DLD1 (cell line): ENCODE results near the gene SPECC1.
"Not testable (repeated sequence)": the region's sequence is repeated elsewhere in the genome, so short reads cannot be mapped to it uniquely, and the experiment has no call there.

Source experiments
- in situ Hi-C: cut with HindIII; loops from 2 replicates; pipeline ENCODE4 v1.10.0; 2017; ENCODE audit warnings: low sequenced_read_pairs

The SPECC1 gene

DNA sequence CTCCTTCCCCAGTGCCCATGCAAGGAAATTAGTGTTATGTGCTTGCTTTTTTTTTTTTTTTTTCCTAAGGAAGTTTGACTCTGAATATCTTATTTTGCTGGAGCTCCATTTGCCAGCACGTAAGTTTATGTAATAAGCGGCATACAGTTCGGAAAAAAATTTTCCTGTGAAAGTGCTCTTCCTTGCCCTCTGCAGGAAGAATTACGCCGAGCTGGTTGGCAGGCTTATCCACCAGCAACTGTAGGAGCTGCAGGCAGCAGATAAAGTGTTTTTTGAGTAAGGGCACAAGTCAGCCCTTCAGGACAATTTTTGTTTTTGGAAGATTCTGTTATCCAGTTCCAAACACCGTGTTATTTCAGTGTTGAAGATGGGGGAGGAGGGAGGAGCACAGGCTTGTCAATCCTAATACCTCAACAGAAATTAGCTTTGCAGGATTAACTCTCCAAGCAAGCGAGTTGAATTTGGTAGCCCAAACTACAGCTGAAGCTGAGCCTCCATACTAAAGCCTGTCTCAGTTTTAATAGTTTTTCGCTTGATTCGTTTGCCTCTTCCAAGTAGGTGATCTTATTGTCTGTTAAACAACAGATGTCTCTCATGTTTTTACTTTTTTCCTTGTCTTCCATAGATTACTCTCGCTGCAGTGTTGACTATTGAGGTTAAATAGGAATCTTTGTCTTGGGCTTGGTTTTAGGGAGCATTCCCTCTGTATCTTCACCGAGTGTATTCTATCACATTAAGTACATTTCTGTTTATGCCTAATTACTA is 1.1 kb downstream of the SPECC1 start:
- in situ Hi-C loops: no loop called here

DNA sequence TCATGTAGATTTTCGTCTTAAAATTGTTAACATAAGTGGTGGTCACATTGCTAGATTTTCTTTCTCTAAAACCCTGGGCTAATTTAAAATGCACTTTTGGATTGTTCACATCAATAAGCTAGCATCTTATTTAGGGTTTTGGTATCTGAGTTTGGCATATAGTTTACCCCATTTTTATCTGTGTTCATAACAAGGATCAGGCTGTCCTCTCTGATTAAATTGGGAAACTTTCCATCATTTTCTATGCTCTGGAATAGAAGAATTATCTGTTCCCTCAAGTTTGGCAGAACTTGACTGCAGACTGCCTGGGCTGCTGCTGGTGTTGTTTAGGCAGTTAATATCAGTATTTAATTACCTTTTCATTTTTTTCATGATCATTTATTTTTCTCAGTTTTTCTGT is 1.8 kb downstream of the SPECC1 start:
- in situ Hi-C loops: no loop called here

DNA sequence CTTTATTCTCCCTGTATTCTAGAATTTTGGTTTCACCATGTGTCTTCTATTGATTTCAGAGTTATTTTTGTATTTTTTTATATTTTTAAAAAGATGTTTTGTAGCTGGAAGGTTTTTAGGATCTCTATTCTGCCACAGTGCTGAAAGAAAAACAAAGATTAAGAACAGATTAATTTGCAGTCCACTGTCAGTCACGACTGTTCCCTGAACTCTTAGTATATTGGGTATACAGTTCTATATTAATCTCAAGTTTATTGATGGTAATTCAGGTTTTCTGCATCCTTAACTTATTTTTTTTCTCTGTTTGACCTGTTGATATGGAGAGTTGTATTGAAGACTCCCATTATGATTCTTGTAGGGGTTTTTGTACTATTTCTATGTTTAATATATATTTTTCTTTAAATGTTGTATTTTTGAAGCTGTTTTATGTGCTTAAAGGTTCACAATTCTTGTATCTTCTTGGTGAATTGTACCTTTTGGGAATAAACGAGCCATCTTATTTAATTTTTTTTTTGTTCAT is 2.9 kb downstream of the SPECC1 start:
- in situ Hi-C loops: no loop called here

DNA sequence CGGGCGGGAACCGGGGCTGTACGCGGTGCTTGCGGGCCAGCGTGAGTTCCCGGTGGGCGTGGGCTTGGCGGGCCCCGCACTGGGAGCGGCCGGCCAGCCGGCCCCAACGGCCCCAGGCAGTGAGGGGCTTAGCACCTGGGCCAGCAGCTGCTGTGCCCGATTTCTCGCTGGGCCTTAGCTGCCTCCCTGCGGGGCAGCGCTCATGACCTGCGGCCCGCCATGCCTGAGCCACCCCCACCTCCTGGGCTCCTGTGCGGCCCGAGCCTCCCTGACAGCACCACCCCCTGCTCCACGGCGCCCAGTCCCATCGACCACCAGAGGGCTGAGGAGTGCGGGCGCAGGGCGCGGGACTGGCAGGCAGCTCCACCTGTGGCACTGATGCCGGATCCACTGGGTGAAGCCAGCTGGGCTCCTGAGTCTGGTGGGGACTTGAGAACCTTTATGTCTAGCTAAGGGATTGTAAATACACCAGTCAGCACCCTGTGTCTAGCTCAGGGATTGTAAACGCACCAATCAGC is 7.4 kb downstream of the SPECC1 start:
- in situ Hi-C loops: not testable (repeated sequence)

DNA sequence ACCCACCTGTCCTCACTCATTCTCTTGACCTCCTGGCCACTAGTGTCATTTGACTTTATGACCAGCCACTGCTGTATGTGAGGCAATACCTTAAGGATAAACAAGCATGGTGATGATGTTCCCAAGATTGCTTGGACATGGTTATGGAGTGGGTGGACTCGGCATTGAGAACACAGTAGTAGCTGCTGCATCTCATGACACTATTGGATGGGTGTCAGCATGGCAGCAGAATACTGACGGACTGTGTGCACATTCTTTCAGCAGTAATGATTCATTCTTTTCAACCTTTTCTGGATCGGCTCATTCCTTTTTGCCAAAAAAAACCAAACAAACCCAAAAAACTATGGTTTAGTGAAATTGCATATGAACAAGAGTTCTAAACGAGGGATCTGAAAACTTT is 13.5 kb downstream of the SPECC1 start:
- in situ Hi-C loops: no loop called here

DNA sequence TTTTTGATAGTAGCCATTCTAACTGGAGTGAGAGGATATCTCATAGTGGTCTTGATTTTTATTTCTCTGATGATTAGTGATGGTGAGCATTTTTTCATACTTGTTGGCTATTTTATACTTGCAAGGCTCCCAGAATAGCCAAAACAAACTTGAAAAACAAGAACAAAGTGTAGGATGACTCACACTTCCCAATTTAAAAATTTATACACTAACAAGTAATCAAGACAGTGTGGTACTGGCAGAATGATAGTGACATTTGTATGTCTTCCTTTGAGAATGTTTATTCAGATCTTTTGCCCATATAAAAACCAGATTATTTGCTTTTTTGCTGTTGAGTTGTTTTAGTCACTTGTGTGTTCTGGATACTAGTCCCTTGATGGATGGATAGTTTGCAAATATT is 17.8 kb downstream of the SPECC1 start:
- in situ Hi-C loops: no loop called here

DNA sequence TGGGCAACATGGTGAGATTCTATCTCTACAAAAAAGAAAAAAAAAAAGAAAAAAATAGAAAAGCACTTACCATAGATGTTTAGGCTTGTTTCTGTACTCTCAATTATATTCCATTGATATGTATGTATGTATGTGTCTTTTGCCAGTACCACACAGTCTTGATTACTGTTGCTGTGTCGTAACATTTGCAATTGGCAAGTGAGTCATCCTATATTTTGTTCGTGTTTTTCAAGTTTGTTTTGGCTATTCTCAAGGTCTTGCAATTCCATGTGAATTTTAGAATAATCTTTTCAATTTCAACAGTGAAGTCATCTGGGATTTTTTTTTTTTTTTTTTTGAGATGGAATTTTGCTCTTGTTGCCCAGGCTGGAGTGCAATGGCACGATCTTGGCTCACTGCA is 19.3 kb downstream of the SPECC1 start:
- in situ Hi-C loops: no loop called here

DNA sequence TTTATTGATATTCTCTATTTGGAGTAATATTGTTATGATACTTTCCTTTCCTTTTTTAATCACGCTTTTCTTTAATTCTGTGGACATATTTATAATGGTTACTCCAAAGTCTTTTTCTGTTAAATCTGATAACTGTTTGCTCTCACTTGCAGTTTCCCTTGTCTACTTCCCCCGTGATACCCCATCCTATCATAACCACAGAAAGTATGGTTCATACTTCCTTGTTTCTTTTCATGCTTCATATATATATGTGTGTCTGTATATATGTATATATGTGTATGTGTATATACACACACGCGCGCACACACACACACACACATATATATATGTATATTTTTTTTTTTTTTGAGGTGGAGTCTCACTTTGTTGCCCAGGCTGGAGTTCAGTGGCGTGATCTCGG is 23.5 kb downstream of the SPECC1 start:
- in situ Hi-C loops: no loop called here

DNA sequence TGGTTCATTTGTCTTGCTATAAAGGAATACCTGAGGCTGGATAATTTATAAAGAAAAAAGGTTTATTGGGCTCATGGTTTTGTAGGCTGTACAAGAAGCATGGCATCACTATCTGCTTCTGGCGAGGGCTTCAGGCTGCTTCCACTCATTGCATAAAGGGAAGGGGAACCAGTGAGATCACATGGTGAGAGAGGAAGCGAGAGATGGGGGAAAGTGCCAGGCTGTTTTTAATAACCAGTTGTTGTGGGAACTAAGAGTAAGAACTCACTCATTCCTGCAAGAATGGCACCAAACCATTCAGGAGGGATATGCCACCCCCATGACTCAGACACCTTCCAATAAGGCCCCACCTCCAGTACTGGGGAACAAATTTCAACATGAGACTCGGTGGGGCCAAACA is 24.3 kb downstream of the SPECC1 start:
- in situ Hi-C loops: no loop called here

DNA sequence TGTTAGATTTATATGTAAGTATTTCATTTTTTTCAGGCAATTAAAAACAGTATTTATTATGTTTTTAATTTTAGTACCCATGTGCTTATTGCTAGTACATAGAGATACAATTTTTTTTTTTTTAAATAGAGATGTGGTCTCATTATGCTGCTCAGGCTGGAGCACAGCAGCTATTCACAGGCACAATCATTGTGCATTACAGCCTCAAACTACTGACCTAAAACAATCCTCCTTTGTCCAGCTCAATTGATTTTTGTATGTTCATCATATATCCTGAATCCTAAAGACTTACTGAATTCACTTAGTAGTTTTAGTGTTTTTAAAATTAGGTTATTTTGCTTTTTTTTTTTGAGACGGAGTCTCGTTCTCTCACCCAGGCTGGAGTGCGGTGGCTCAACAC is 26.3 kb downstream of the SPECC1 start:
- in situ Hi-C loops: no loop called here

DNA sequence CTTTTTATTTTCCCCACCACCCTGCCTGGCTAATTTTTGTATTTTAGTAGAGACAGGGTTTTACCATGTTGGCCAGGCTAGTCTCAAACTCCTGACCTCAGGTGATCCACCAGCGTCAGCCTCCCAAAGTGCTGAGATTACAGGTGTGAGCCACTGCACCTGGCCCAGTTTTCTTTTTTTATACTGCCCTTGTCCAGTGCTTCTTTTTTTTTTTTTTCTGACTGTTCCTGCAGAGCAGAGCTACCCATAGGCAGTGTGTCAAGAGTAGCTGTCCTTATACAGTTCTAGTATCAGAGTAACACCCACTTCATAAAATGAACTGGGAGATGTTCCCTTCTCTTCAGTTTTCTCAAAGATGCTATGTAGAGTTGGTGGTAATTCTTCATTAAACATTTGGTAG is 28.1 kb downstream of the SPECC1 start:
- in situ Hi-C loops: not testable (repeated sequence)

DNA sequence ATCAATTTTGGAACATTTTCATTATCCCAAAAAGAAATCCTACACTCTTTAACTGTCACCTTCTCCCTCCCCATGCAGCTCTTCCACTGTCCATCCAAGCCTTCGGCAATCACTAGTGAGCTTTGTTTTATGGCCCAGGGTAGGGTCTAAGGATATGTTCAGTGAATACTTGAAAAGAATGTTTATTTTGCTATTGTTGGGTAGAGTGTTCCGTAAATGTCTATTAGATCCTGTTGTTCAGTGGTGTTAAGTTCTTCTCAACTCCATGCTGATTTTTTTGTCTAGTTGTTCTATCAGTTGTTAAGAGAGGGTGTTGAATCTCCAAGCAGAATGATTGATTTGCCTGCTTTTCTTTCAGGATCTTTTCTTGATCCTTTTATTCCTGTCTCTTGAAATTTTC is 29.9 kb downstream of the SPECC1 start:
- in situ Hi-C loops: no loop called here

DNA sequence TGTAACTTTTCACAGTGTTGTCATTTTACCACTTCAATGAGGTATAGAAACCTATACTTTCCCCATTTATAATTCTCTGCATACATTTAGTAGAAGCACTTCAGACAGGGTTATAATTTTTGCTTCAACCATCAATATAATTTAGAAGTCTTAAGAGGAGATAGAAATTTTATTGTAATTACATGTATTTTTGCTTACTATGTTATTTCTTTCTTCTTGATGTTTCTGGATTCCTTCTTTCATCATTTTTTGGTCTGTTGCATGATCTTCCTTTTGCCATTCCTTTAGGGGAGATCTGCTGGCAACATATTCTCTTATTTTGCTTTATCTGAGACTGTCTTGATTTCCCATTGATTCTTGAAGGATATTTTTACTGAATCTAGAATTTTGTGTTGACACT is 31.1 kb downstream of the SPECC1 start:
- in situ Hi-C loops: no loop called here

DNA sequence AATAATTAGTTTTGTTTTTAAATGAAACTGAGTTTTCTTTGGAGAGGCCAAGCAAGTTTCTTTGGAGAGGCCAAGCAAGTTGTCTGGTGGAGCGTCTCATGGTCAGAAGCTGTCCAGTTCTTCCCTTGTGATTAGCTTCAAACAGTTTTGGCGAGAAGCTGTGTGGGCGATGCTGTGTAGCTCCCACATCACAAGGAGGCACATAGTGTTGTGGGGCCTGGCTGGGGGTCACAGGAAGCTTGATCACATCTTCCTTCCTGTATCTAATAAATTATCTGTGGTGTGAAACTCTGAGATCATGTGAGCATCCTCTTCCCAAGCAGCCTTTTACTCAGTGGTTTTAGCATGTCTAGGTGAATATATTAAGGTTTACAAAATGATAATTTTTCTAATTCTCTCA is 33.9 kb downstream of the SPECC1 start:
- in situ Hi-C loops: no loop called here

DNA sequence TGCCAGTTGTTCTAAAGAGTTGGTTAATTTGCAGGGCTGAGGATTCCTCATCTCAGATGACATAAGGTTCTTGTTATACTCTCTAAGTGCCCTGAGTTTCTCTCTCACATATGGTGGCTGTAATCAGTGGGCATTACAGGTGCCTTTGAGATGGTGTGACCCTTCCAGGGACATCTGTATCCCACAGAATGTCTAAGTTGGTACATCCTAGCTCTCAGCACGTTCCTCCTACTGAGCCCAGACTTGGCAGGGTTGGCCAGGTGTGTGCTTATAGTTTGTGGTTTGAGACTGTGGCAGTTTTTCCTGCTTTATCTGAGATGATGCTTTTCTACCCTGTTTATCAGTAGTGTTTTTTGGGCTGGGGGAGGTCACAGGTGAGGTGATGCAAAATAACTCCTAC is 36.3 kb downstream of the SPECC1 start:
- in situ Hi-C loops: no loop called here

DNA sequence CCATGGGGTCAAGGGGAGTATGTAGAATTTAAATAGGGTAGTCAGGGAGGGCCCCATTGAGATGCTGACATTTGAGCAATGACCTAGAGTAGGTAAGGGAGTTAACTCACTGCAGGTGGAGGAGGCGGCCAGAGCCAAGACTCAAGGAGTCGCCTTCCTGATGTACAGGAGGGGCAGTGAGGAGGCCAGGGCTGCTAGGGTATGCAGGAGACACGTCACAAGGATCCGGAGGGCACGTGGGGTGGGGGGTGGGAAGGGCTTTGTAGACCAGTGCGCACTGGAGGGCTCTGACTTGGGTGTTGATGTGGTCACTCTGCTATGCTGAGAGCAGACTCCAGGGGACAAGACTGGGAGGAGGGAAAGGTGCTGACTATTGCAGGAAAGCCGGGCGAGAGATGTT is 37.5 kb downstream of the SPECC1 start:
- in situ Hi-C loops: no loop called here

DNA sequence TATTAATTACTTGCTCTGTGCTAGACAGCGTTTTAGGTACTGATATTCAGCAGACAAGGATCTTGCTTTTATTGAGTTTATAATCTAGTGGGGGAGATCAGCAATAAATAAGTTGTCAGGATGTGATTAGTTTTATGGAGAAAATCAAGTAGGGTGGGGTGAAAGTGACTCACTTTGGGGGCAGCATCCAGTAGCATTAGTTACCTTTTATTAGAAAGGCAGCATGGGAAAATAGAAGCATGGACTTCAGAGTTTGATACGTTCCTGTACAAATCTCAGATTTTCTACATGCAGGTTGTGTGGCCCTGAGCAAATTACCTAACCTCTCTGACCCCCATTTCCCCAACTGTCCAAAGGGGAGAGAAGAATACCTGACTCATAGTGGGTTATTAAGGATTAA is 42.5 kb downstream of the SPECC1 start:
- in situ Hi-C loops: no loop called here

DNA sequence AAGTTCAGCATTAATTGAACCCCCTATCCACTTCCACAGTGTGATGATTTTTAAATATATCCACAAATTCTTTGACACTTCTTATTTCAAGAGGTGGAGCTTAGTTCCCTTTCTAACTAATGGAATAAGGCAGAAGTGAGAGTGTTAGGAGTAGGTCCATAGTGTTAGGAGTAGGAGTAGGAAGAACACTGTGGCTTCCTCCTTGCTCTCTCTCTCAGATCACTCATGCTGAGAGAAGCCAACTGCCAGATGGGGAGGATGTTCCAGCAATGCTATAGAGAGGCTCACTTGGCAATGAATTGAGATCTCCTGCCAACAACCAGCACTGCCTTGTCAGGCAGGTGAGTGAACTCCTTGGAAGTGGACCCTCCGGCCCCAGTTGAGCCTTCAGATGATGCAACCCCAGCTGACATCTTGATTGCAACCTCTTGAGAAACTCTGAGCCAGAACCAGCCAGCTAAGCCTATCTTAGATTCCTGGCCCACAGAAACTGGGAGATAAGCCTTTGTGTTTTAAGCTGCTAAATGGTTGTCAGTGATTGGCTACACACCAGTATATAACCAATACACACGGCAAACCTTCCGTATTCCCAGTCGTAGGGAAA is 44.3 kb downstream of the SPECC1 start:
- in situ Hi-C loops: no loop called here

DNA sequence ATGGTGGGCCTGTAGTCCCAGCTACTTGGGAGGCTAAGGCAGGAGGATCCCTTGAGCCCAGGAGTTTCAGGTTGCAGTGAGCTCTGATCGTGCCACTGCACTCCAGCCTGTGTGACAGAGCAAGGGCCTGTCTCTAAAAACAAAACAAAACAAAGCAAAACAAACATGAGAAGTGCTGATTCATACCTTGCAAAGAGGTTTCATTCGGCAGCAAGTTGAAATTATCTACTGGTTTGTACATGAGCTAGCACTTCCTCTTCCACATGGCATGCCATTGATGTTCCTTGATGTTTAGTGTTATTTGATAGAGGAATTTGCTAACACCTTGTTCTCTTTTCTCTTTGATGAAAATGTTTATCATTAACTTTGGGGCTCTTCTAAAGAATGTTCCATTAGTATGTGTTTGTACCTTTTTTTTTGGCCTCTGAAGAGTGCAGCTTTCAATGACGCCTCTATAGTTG is 50.6 kb downstream of the SPECC1 start:
- in situ Hi-C loops: no loop called here

DNA sequence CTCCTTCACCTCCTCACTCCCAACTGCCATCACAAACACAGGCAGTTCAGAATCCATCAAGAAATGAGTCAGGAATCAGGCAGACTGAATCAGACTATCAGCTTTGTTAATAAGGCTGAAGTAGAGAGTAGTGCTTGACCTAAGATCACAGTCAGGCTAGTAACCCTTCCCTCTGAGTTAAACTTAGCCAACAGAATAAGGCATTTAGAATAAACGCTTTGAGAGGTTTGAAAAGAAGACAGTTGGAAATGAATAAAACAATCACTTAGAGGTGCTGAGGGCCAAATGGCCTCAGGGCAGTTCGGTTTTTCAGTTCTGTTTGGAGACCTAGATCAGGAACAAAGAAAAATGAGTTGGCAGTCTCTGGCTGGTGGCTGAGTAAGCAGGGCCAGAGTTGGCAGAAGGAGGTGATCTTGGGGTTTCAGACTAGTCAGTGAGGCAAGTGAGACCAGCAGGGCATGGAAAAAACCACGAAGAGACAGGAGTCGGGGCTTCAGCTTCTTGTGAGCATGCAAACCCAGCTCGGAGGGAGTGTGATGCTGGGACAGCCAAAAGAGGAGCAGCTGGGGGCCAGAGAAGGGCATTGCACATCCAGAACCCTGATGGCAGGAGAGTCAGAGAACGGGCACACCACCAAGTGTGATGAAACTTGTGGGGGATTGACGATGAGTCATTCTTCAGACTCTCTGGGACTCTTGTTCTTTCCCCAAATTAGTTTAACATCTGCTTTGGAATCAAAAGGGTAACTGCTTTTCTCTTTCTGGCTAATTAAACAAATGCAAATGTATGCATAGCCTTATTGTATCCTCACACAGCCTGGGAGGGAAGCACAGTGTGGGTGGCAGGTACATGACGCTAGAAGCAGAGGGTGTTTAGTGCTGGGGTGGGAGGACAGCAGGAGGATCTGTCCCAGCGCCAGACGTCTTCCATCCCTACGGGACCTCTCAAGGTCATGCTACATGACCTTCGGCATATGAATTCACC is 54.8 kb downstream of the SPECC1 start:
- in situ Hi-C loops: no loop called here

DNA sequence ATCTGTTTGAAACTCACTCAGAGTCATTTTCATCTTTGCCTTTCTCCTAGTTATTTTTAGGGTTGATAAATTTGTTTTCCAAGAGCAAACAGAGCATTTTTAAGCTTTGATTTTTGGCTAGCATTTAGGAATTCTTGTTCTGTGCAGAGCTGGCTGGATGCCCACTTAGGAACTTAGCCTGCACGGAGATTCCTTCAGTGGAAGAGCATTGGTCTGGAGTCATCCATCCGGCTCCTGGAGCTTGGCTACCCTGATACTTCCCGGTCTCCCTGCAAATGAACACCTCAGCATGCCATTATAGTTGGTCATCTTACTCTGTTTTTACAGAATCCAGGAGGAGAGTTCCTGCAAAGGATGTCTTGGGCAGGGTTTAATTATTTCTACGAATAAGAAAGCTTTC is 57.1 kb downstream of the SPECC1 start:
- in situ Hi-C loops: no loop called here
